ENCODE data around the gene TAF11L6.

DNA sequence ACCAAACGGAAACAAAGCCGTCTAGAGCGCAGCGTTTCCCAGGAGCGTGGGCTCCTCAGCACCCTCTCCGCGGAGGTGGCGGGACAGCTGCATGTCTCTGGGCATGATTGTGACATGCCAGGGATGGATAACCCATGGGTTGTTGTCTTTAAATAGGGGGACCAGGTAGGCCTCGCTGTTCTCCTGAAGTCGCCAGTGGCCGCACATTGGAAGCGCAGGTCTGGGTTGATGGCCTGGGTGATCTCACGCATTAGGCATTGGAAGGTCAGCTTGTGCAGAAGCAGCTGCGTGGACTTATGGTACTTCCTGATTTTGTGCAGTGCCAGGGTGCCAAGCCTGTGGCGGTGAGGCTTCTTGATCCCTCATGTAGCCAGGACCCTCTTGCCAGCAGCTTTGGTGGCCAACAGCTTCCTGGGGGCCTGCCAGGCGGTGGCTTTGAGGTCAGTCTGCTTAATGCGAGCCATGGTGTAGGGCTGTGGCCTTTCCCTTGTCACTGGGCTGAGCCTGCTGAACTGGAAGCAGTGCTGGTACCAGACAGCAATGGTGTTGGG lies 16.6 kb upstream of the TAF11L6 start:
- TF ChIP-seq, protein P1, sequence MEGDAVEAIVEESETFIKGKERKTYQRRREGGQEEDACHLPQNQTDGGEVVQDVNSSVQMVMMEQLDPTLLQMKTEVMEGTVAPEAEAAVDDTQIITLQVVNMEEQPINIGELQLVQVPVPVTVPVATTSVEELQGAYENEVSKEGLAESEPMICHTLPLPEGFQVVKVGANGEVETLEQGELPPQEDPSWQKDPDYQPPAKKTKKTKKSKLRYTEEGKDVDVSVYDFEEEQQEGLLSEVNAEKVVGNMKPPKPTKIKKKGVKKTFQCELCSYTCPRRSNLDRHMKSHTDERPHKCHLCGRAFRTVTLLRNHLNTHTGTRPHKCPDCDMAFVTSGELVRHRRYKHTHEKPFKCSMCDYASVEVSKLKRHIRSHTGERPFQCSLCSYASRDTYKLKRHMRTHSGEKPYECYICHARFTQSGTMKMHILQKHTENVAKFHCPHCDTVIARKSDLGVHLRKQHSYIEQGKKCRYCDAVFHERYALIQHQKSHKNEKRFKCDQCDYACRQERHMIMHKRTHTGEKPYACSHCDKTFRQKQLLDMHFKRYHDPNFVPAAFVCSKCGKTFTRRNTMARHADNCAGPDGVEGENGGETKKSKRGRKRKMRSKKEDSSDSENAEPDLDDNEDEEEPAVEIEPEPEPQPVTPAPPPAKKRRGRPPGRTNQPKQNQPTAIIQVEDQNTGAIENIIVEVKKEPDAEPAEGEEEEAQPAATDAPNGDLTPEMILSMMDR (IDR thresholded peaks at IDR 0.05) = no peak
- no peak for TF ChIP-seq POLR2A (IDR thresholded peaks at IDR 0.05)

Data from upper lobe of left lung (tissue), 4 donors.